H1 (cell line): Measurements from ENCODE around the gene KANSL1. TPM values are rescaled to one million over a fixed set of nuclear protein-coding genes. Genes with fewer than 3 reads are reported as not detected.

Experiments
- CTCF ChIA-PET: fragments of 300-600 bp; sonication (Branson Sonifier 250); formaldehyde crosslinking; loops from one replicate; lab custom pipeline; 2021; ENCODE audit not compliant: partially characterized antibody; lab: Charles Lee
- POLR2A ChIA-PET: fragments of 300-600 bp; sonication (Branson Sonifier 250); formaldehyde crosslinking; loops from one replicate; lab custom pipeline; 2021; ENCODE audit warnings: inconsistent platforms; ENCODE audit not compliant: partially characterized antibody; lab: Charles Lee
- DNase-seq, 2 experiments: peaks; one replicate each; pipeline versions ENCODE4 v3.0.0 to v3.0.0-alpha.2; 2010 to 2022; ENCODE audit warnings: low spot score in 2 of 2, low read depth in 1 of 2, mixed read lengths in 1 of 2
- FAIRE-seq: peaks from 2 replicates; lab custom pipeline; 2011; peaks lifted over from hg19 to GRCh38; lab: Jason Lieb, UNC
- H2AFZ ChIP-seq: 2 replicates; pipeline ENCODE4 v1.8.1; 2012; ENCODE audit warnings: low read length, inconsistent platforms
- H2AK5ac ChIP-seq: 2 replicates; pipeline ENCODE4 v1.6.1; 2013; ENCODE audit warnings: low read depth, low read length
- H2BK120ac ChIP-seq: replicated peaks from 2 replicates; pipeline ENCODE3; 2013; ENCODE audit warnings: low read depth, low read length, inconsistent platforms
- H2BK12ac ChIP-seq: 2 replicates; pipeline ENCODE4 v1.6.1; 2013; ENCODE audit warnings: low read depth, low read length
- H2BK15ac ChIP-seq: 2 replicates; pipeline ENCODE4 v1.6.1; 2013; ENCODE audit warnings: low read length
- H2BK20ac ChIP-seq: 2 replicates; pipeline ENCODE4 v1.6.1; 2013; ENCODE audit warnings: low read length
- H2BK5ac ChIP-seq: 2 replicates; pipeline ENCODE4 v1.6.1; 2013; ENCODE audit warnings: low read depth, low read length
- H3K14ac ChIP-seq: 2 replicates; pipeline ENCODE4 v1.6.1; 2013; ENCODE audit warnings: inconsistent platforms; ENCODE audit not compliant: insufficient read length
- H3K18ac ChIP-seq: 2 replicates; pipeline ENCODE4 v1.6.1; 2013; ENCODE audit warnings: low read length; ENCODE audit errors: extremely low read depth
- H3K23ac ChIP-seq: 2 replicates; pipeline ENCODE4 v1.6.1; 2013; ENCODE audit warnings: inconsistent platforms; ENCODE audit not compliant: insufficient read length
- H3K23me2 ChIP-seq: 2 replicates; pipeline ENCODE4 v1.6.1; 2013; ENCODE audit warnings: low read depth, low read length
- H3K27ac ChIP-seq: 2 replicates; pipeline ENCODE4 v1.6.1; 2011; ENCODE audit warnings: low read depth, low read length, inconsistent platforms
- H3K27me3 ChIP-seq, 4 experiments: replicated peaks in 1 of 4; 1 replicate in 1 of 4; 2 replicates in 3 of 4; pipeline versions ENCODE4 v1.6.1 to v1.8.1; 2011 to 2013; ENCODE audit warnings: low read length in 3 of 4, mild to moderate bottlenecking in 3 of 4, inconsistent platforms in 2 of 4, mixed read lengths in 2 of 4, moderate library complexity in 1 of 4; ENCODE audit not compliant: control insufficient read depth in 3 of 4, insufficient read depth in 3 of 4; ENCODE audit errors: extremely low read depth in 1 of 4
- H3K36me3 ChIP-seq, 4 experiments: 2 replicates each; pipeline versions ENCODE4 v1.6.1 to v1.8.1; 2011 to 2013; ENCODE audit warnings: mild to moderate bottlenecking in 4 of 4, low read length in 3 of 4, moderate library complexity in 2 of 4, control low read depth in 1 of 4, inconsistent platforms in 1 of 4; ENCODE audit not compliant: insufficient read depth in 4 of 4, control insufficient read depth in 2 of 4
- H3K4ac ChIP-seq: replicated peaks from 2 replicates; pipeline ENCODE3; 2013; ENCODE audit warnings: low read length, low read depth, mixed read lengths, inconsistent platforms; ENCODE audit not compliant: insufficient read length
- H3K4me1 ChIP-seq, 4 experiments: replicated peaks in 1 of 4; 1 replicate in 1 of 4; 2 replicates in 3 of 4; pipeline versions ENCODE4 v1.6.1 to v1.8.1; 2011 to 2013; ENCODE audit warnings: low read length in 3 of 4, inconsistent platforms in 2 of 4, mixed read lengths in 1 of 4; ENCODE audit not compliant: insufficient read depth in 4 of 4, control insufficient read depth in 3 of 4
- H3K4me2 ChIP-seq, 2 experiments: 2 replicates each; pipeline versions ENCODE4 v1.6.1 to v1.8.1; 2011 to 2013; ENCODE audit warnings: low read depth in 2 of 2, low read length in 2 of 2, control low read depth in 1 of 2, inconsistent platforms in 1 of 2, mild to moderate bottlenecking in 1 of 2; ENCODE audit not compliant: insufficient read depth in 1 of 2
- H3K4me3 ChIP-seq, 4 experiments: fragments of 200-600, 300-600 bp in 1 of 4; sonication (generic), shearing (Covaris generic), sonication (Bioruptor Twin) in 1 of 4; 2 replicates each; pipeline versions ENCODE4 v1.5.1 to v1.8.1; 2011 to 2016; ENCODE audit warnings: low read length in 4 of 4, low read depth in 3 of 4, control low read depth in 2 of 4, inconsistent platforms in 2 of 4, mild to moderate bottlenecking in 2 of 4, mixed read lengths in 1 of 4, moderate library complexity in 1 of 4; ENCODE audit not compliant: insufficient read depth in 2 of 4; ENCODE audit errors: extremely low read depth in 1 of 4
- H3K56ac ChIP-seq: replicated peaks from 2 replicates; pipeline ENCODE3; 2013; ENCODE audit warnings: low read depth, mild to moderate bottlenecking, mixed read lengths, low read length, inconsistent platforms; ENCODE audit not compliant: insufficient read length
- H3K79me1 ChIP-seq: 2 replicates; pipeline ENCODE4 v1.6.1; 2013; ENCODE audit warnings: low read depth, low read length, control low read depth
- H3K79me2 ChIP-seq, 2 experiments: 2 replicates each; pipeline versions ENCODE4 v1.6.1 to v1.8.1; 2012 to 2013; ENCODE audit warnings: low read length in 2 of 2, mild to moderate bottlenecking in 2 of 2, inconsistent platforms in 1 of 2; ENCODE audit not compliant: insufficient read depth in 2 of 2, control insufficient read depth in 1 of 2
- H3K9ac ChIP-seq, 4 experiments: replicated peaks in 1 of 4; 1 replicate in 1 of 4; 2 replicates in 3 of 4; pipeline versions ENCODE4 v1.6.1 to v1.8.1; 2011 to 2013; ENCODE audit warnings: low read depth in 3 of 4, low read length in 3 of 4, control low read depth in 2 of 4, mild to moderate bottlenecking in 2 of 4, moderate library complexity in 2 of 4, inconsistent platforms in 1 of 4; ENCODE audit errors: extremely low read depth in 1 of 4
- H3K9me3 ChIP-seq, 2 experiments: 2 replicates each; pipeline versions ENCODE4 v1.6.1 to v1.8.1; 2012 to 2013; ENCODE audit warnings: mild to moderate bottlenecking in 2 of 2, moderate library complexity in 2 of 2, control low read depth in 1 of 2, inconsistent platforms in 1 of 2, low read depth in 1 of 2, low read length in 1 of 2, mixed read lengths in 1 of 2; ENCODE audit not compliant: insufficient read depth in 2 of 2
- H4K20me1 ChIP-seq, 2 experiments: replicated peaks in 1 of 2; 2 replicates each; pipeline versions ENCODE3 to v1.8.1; 2011 to 2013; ENCODE audit warnings: inconsistent platforms in 2 of 2, low read length in 2 of 2, mild to moderate bottlenecking in 1 of 2; ENCODE audit not compliant: insufficient read depth in 2 of 2, control insufficient read depth in 1 of 2
- H4K5ac ChIP-seq: 2 replicates; pipeline ENCODE4 v1.6.1; 2013; ENCODE audit warnings: low read length, low read depth, mixed read lengths, inconsistent platforms; ENCODE audit not compliant: insufficient read length
- H4K8ac ChIP-seq: 2 replicates; pipeline ENCODE4 v1.8.0; 2013; ENCODE audit warnings: mild to moderate bottlenecking, moderate library complexity, low read length, inconsistent platforms; ENCODE audit not compliant: insufficient read depth; ENCODE audit errors: extremely low read depth
- H4K91ac ChIP-seq: replicated peaks from 2 replicates; pipeline ENCODE3; 2013; ENCODE audit warnings: low read length, mixed read lengths, inconsistent platforms; ENCODE audit not compliant: insufficient read length
- BACH1 ChIP-seq: IDR thresholded peaks from 2 replicates; pipeline ENCODE4 v1.6.1; 2012; ENCODE audit warnings: low read length, improper control_type of control experiment
- CREB1 ChIP-seq: IDR thresholded peaks from 2 replicates; pipeline ENCODE4 v1.6.1; 2012; ENCODE audit warnings: inconsistent platforms
- E2F6 ChIP-seq: IDR thresholded peaks from 2 replicates; pipeline ENCODE4 v1.6.1; 2012; ENCODE audit warnings: inconsistent platforms
- EGR1 ChIP-seq: IDR thresholded peaks from 2 replicates; pipeline ENCODE4 v1.6.1; 2011; ENCODE audit warnings: low read depth, low read length, borderline replicate concordance
- EP300 ChIP-seq, 2 experiments: IDR thresholded peaks; 1 replicate in 1 of 2; 2 replicates in 1 of 2; pipeline ENCODE4 v1.6.1; 2011 to 2012; ENCODE audit warnings: low read depth in 2 of 2, low read length in 2 of 2, mild to moderate bottlenecking in 2 of 2, borderline replicate concordance in 1 of 2, inconsistent platforms in 1 of 2, moderate library complexity in 1 of 2
- KDM1A ChIP-seq: fragments of 200-600, 300-600 bp; sonication (generic); IDR thresholded peaks from 2 replicates; pipeline ENCODE4 v1.7.1; 2016; ENCODE audit warnings: mild to moderate bottlenecking, low read length, borderline replicate concordance
- POLR2AphosphoS5 ChIP-seq: IDR thresholded peaks from 2 replicates; pipeline ENCODE4 v1.6.1; 2011; ENCODE audit warnings: low read depth, low read length
- RAD21 ChIP-seq, 2 experiments: IDR thresholded peaks in 1 of 2; conservative IDR thresholded peaks in 1 of 2; 2 replicates each; pipeline ENCODE4 v1.6.1; 2011; ENCODE audit warnings: low read depth in 2 of 2, low read length in 2 of 2, improper control_type of control experiment in 1 of 2, inconsistent platforms in 1 of 2, mild to moderate bottlenecking in 1 of 2, moderate library complexity in 1 of 2
- RNF2 ChIP-seq: fragments of 200-900, 300-1000 bp; sonication (generic); IDR thresholded peaks from 2 replicates; pipeline ENCODE4 v1.7.1; 2016; ENCODE audit warnings: borderline replicate concordance, low read depth, mild to moderate bottlenecking, antibody characterized with exemption, low read length; ENCODE audit not compliant: poor library complexity, severe bottlenecking; ENCODE audit errors: missing control alignments
- SIN3A ChIP-seq, 2 experiments: IDR thresholded peaks in 1 of 2; conservative IDR thresholded peaks in 1 of 2; 2 replicates each; pipeline ENCODE4 v1.6.1; 2011 to 2012; ENCODE audit warnings: low read length in 2 of 2, improper control_type of control experiment in 1 of 2, low read depth in 1 of 2, mild to moderate bottlenecking in 1 of 2
- SIX5 ChIP-seq: IDR thresholded peaks from 2 replicates; pipeline ENCODE4 v1.6.1; 2011; ENCODE audit warnings: mild to moderate bottlenecking, low read depth, low read length
- SP4 ChIP-seq: IDR thresholded peaks from 2 replicates; pipeline ENCODE4 v1.6.1; 2012; ENCODE audit warnings: low read length, inconsistent platforms
- TAF1 ChIP-seq: IDR thresholded peaks from 2 replicates; pipeline ENCODE4 v1.6.1; 2011; ENCODE audit warnings: mild to moderate bottlenecking, low read depth, low read length
- WGBS, 2 experiments: shearing (Covaris generic) in 1 of 2; methylation state at CpG; one replicate each; pipeline versions ENCODE4 v1.1.6 to v1.1.7; 2013 to 2015; ENCODE audit warnings: low lambda C conversion rate in 2 of 2, mixed read lengths in 2 of 2, inconsistent platforms in 1 of 2, low coverage in 1 of 2, missing lambda C conversion rate in 1 of 2; ENCODE audit not compliant: insufficient replicate concordance in 2 of 2, insufficient coverage in 1 of 2, insufficient read length in 1 of 2; ENCODE audit errors: extremely low coverage in 1 of 2, missing lambda C conversion rate in 1 of 2; 5-methylcytosine and 5-hydroxymethylcytosine counted together
- polyA plus RNA-seq, 7 experiments: library from polyadenylated mRNA; depleted of rRNA in 3 of 7; stranded (reverse) in 5 of 7; unstranded in 2 of 7; fragments of >200 nt in 5 of 7; fragments of 200-250 nt in 2 of 7; gene quantifications; 1 replicate in 5 of 7; 2 replicates in 1 of 7; 4 replicates in 1 of 7; pipeline versions ENCODE4 v1.2.1 to v1.2.3, GENCODE V29; 2011 to 2013; ENCODE audit warnings: missing spikeins in 2 of 7, mixed read lengths in 2 of 7
- total RNA-seq: library from RNA; stranded (reverse); fragmentation: NEBNext Ultra II Directional; extraction: Animal tissue kit (Norgen Biotek cat#: 25700); gene quantifications from 2 replicates; pipeline ENCODE4 v1.2.1, GENCODE V29; 2021

KANSL1 gene
- total and polyA plus RNA-seq, 2 of the 8 experiments (the other 6 are each of a cell fraction or from before 2014, with no cell fraction given), result 34.0 to 128 TPM

- Histone ChIP-seq H3K4ac (no peak overlapping the region), H3K23me2 (no peaks in the 10 kb centered on the region), H4K91ac (no peak overlapping the region), H2BK12ac (peak overlapping the region; percentile 3; the same call in 1 of the 2 replicates), H2BK120ac (no peak overlapping the region), H3K4me2 (no peak overlapping the region), H2BK5ac (no peak overlapping the region), H3K4me3 (no peak overlapping the region), H3K9ac (no peak overlapping the region), H2AK5ac (no peak overlapping the region), H3K18ac (no peak overlapping the region), H3K79me1 (no peaks in the 10 kb centered on the region), H2BK15ac (no peak overlapping the region), H3K27ac (no peak overlapping the region), H3K56ac (no peak overlapping the region), H3K27me3 (no peaks in the 10 kb centered on the region; a peak in 1 of 7 replicates), H2AFZ (no peak overlapping the region), H3K14ac (no peak overlapping the region), H3K23ac (no peak overlapping the region), H2BK20ac (no peak overlapping the region), H3K36me3 (no peaks in the 10 kb centered on the region), H4K5ac (no peak overlapping the region), H3K9me3 (no peaks in the 10 kb centered on the region), H4K8ac (no peak overlapping the region), H3K4me1 (peaks cover 0 to 10% (median 5%) of the 10 kb centered on the region in 4 experiments; a peak in 4 of 7 replicates), H4K20me1 (no peaks in the 10 kb centered on the region), H3K79me2 (no peaks in the 10 kb centered on the region)
- FAIRE-seq (no peak), DNase-seq (no peak)
- ChIA-PET POLR2A (interaction anchor here (0.6 kb wide), 1 partner anchor 108 kb away, joined by 3 read pairs; no protein-coding TSS in a partner anchor), CTCF (interaction anchor here (2.5 to 2.6 kb wide), 2 partner anchors 10 kb away, joined by 11 to 14 read pairs; no protein-coding TSS in a partner anchor)
- 86% methylated on average over 7 of the region's 7 CpGs; no CpG with 5 or more reads in 1 of the 2 experiments for WGBS, 2 experiments
- TF ChIP-seq POLR2AphosphoS5 (no peak), TAF1 (no peak), KDM1A (no peak), EGR1 (no peak), EP300 (IDR thresholded peaks at IDR 0.05; ENCODE audit: borderline replicate concordance in 1 of 2, low read depth in 2 of 2, low read length in 2 of 2) (no peak), CREB1 (no peak), RAD21 (IDR thresholded peaks at IDR 0.05 in 1 of 2, conservative IDR thresholded peaks at IDR 0.05 in 1 of 2; ENCODE audit: low read depth in 2 of 2, low read length in 2 of 2) (no peak), E2F6 (no peak), RNF2 (no peak), SIX5 (no peak), SIN3A (conservative IDR thresholded peaks at IDR 0.05 in 1 of 2, IDR thresholded peaks at IDR 0.05 in 1 of 2; ENCODE audit: low read depth in 1 of 2, low read length in 2 of 2) (no peak), SP4 (no peak), BACH1 (no peak)
Observed at GRCh38 chr17:45981306-45981705, 211.9 kb downstream of the KANSL1 start.
